HepG2 (cell line): ENCODE data around the gene CSF3R. TPM values are rescaled to one million over a fixed set of nuclear protein-coding genes. Genes with fewer than 3 reads are reported as not detected.

Source experiments
- ATAC-seq: fragments of 200-7000 bp; cut with Tn5 transposase; 3 replicates; pipeline ENCODE4 v1.9.1; 2020; ENCODE audit warnings: mild to moderate bottlenecking, moderate library complexity
- BruUV-seq: library from RNA; stranded (reverse); fragments of 400-500 nt; replicated peaks from 2 replicates; lab custom pipeline; 2021; lab: Mats Ljungman, UMichigan
- CTCF ChIA-PET: fragments of 300-600 bp; formaldehyde crosslinking; extraction: SDS; loops from one replicate; lab custom pipeline; 2021; ENCODE audit warnings: low total read pairs, inconsistent platforms, low intra/inter-chr PET ratio; lab: Yijun Ruan, JAX
- POLR2A ChIA-PET: fragments of 350-600 bp; sonication (Branson Sonifier 250); formaldehyde crosslinking; loops from one replicate; lab custom pipeline; 2020; ENCODE audit warnings: antibody characterized with exemption, inconsistent platforms; lab: Yijun Ruan, JAX
- DNase-seq: peaks from one replicate; pipeline ENCODE4 v3.0.0-alpha.2; 2015; ENCODE audit warnings: low spot score
- FAIRE-seq: peaks from 3 replicates; lab custom pipeline; 2011; peaks lifted over from hg19 to GRCh38; lab: Jason Lieb, UNC
- H2AFZ ChIP-seq: one replicate; pipeline ENCODE4 v1.6.1; 2011; ENCODE audit warnings: low read length, inconsistent platforms
- H3K27ac ChIP-seq: fragments of 300-600 bp; 3 replicates; pipeline ENCODE4 v1.8.0; 2011; ENCODE audit warnings: mixed run types, mild to moderate bottlenecking, mixed read lengths, low read length, inconsistent platforms; ENCODE audit not compliant: insufficient read depth; ENCODE audit errors: extremely low read length
- H3K27me3 ChIP-seq, 2 experiments: fragments of 200-600 bp in 1 of 2; 2 replicates in 1 of 2; 3 replicates in 1 of 2; pipeline versions ENCODE4 v1.6.0 to v1.8.0; 2011; ENCODE audit warnings: low read length in 2 of 2, mild to moderate bottlenecking in 2 of 2, moderate library complexity in 2 of 2, inconsistent platforms in 1 of 2; ENCODE audit not compliant: insufficient read depth in 2 of 2, control insufficient read depth in 1 of 2
- H3K36me3 ChIP-seq, 2 experiments: fragments of 200-600 bp in 1 of 2; replicated peaks in 1 of 2; 2 replicates in 1 of 2; 3 replicates in 1 of 2; pipeline versions ENCODE4 v1.5.1 to v1.8.0; 2011; ENCODE audit warnings: low read length in 2 of 2, inconsistent platforms in 1 of 2; ENCODE audit not compliant: insufficient read depth in 2 of 2, control insufficient read depth in 1 of 2
- H3K4me1 ChIP-seq: 2 replicates; pipeline ENCODE4 v1.5.1; 2012; ENCODE audit warnings: low read length, inconsistent platforms; ENCODE audit not compliant: insufficient read depth
- H3K4me2 ChIP-seq: 2 replicates; pipeline ENCODE4 v1.6.0; 2011; ENCODE audit warnings: low read depth, low read length, inconsistent platforms
- H3K4me3 ChIP-seq, 3 experiments: fragments of 200-600 bp in 1 of 3; sonication (generic), shearing (Covaris generic) in 1 of 3; replicated peaks in 1 of 3; 2 replicates each; pipeline ENCODE4 v1.5.1; 2011 to 2016; ENCODE audit warnings: low read length in 3 of 3, inconsistent platforms in 2 of 3, low read depth in 2 of 3, mild to moderate bottlenecking in 2 of 3, control low read depth in 1 of 3, mixed read lengths in 1 of 3; ENCODE audit not compliant: insufficient read depth in 1 of 3
- H3K79me2 ChIP-seq: one replicate; pipeline ENCODE4 v1.6.1; 2011; ENCODE audit warnings: low read length, inconsistent platforms; ENCODE audit not compliant: insufficient read depth
- H3K9ac ChIP-seq: 2 replicates; pipeline ENCODE4 v1.6.0; 2011; ENCODE audit warnings: mild to moderate bottlenecking, low read depth, low read length, inconsistent platforms; ENCODE audit not compliant: insufficient read depth
- H3K9me3 ChIP-seq: 2 replicates; pipeline ENCODE4 v1.5.1; 2012; ENCODE audit warnings: mild to moderate bottlenecking, low read length
- H4K20me1 ChIP-seq: 2 replicates; pipeline ENCODE4 v1.6.0; 2011; ENCODE audit warnings: inconsistent platforms, mild to moderate bottlenecking, low read length, moderate library complexity; ENCODE audit not compliant: insufficient read depth
- ATM ChIP-seq: fragments of 450-650 bp; IDR thresholded peaks from 2 replicates; pipeline ENCODE4 v1.7.1; 2017; ENCODE audit warnings: mild to moderate bottlenecking, borderline replicate concordance
- CERS6 ChIP-seq: sonication (generic); formaldehyde crosslinking; IDR thresholded peaks from 2 replicates; pipeline ENCODE4 v1.5.0; 2020; ENCODE audit warnings: missing genetic modification reagents
- CTCF ChIP-seq: sonication (generic); formaldehyde crosslinking; IDR thresholded peaks from 2 replicates; pipeline ENCODE4 v1.5.0; 2020; ENCODE audit warnings: mild to moderate bottlenecking, missing genetic modification reagents, moderate library complexity
- MTF2 ChIP-seq: sonication (generic); formaldehyde crosslinking; IDR thresholded peaks from 2 replicates; pipeline ENCODE4 v1.5.0; 2020; ENCODE audit warnings: missing genetic modification reagents, borderline replicate concordance
- RARA ChIP-seq: IDR thresholded peaks from 2 replicates; pipeline ENCODE4 v1.6.1; 2016; ENCODE audit warnings: missing genetic modification reagents, missing compliant biosample characterization
- SRF ChIP-seq: IDR thresholded peaks from 2 replicates; pipeline ENCODE4 v1.6.1; 2011; ENCODE audit warnings: mild to moderate bottlenecking, low read depth, low read length, moderate library complexity
- ZBTB26 ChIP-seq: IDR thresholded peaks from 2 replicates; pipeline ENCODE4 v1.6.1; 2016; ENCODE audit warnings: missing compliant biosample characterization, missing genetic modification reagents, borderline replicate concordance
- ZMYM3 ChIP-seq: sonication (generic); formaldehyde crosslinking; IDR thresholded peaks from 2 replicates; pipeline ENCODE4 v1.5.1; 2020; ENCODE audit warnings: mild to moderate bottlenecking, missing genetic modification reagents
- ZNF121 ChIP-seq: sonication (generic); formaldehyde crosslinking; IDR thresholded peaks from 2 replicates; pipeline ENCODE4 v1.5.0; 2020; ENCODE audit warnings: mild to moderate bottlenecking, missing genetic modification reagents
- ZNF784 ChIP-seq: sonication (generic); formaldehyde crosslinking; IDR thresholded peaks from 2 replicates; pipeline ENCODE4 v1.5.1; 2020; ENCODE audit warnings: missing genetic modification reagents, mild to moderate bottlenecking, borderline replicate concordance
- WGBS: methylation state at CpG from one replicate; pipeline ENCODE4 v1.1.6; 2017; ENCODE audit warnings: low lambda C conversion rate; 5-methylcytosine and 5-hydroxymethylcytosine counted together
- in situ Hi-C: cut with HindIII; loops from 2 replicates; pipeline ENCODE4 v1.10.0; 2017; ENCODE audit warnings: low pct_unique_long_range_greater_than_20kb; ENCODE audit not compliant: extremely low pct_ligation_motif_present
- intact Hi-C: fragments of 100-400 bp; cut with micrococcal nuclease; formaldehyde crosslinking; loops from one replicate; pipeline ENCODE4 v1.10.0; 2022; ENCODE audit not compliant: unreplicated experiment
- polyA plus RNA-seq, 8 experiments: library from polyadenylated mRNA; depleted of rRNA in 3 of 8; stranded (reverse) in 7 of 8; unstranded in 1 of 8; fragments of >200 nt; fragmentation: Illumina TruSeq in 4 of 8; extraction: Trizol in 4 of 8; gene quantifications; 2 replicates each; pipeline versions ENCODE4 v1.2.1 to v1.2.3, GENCODE V29; 2011 to 2016; ENCODE audit warnings: low read depth in 4 of 8, missing spikeins in 1 of 8, mixed read lengths in 1 of 8; ENCODE audit not compliant: insufficient read depth in 1 of 8
- total RNA-seq, 5 experiments: library from RNA; depleted of rRNA; stranded (reverse); fragments of >200 nt; fragmentation: Illumina TruSeq; extraction: Trizol; gene quantifications; 2 replicates each; pipeline ENCODE4 v1.2.3, GENCODE V29; 2016; ENCODE audit warnings: low read depth in 1 of 5

Gene CSF3R
- total and polyA plus RNA-seq, 2 of the 13 experiments (the other 11 are each of a cell fraction or from before 2014, with no cell fraction given), result 11.9 to 28.8 TPM

- H3K9me3 ChIP-seq, result no peaks in the 10 kb centered on the region
- H3K4me2 ChIP-seq, result no peak overlapping the region
- peaks cover 1 to 5% of the 10 kb centered on the region in 2 experiments; a peak in 2 of 5 replicates for H3K27me3 ChIP-seq
- intact Hi-C loops (no loop called here), in situ Hi-C loops (no loop called here)
- H3K9ac ChIP-seq, result no peak overlapping the region
- no peak for ATAC-seq
- FAIRE-seq, result no peak
- BruUV-seq, result no TSS peak
- H2AFZ ChIP-seq, result no peak overlapping the region
- POLR2A ChIA-PET, result no interaction called here
- no peaks in the 10 kb centered on the region for H3K36me3 ChIP-seq
- no peak overlapping the region for H3K27ac ChIP-seq
- H3K4me3 ChIP-seq, result no peak overlapping the region
- H3K4me1 ChIP-seq, result peaks cover 55% of the 10 kb centered on the region
- no peak for TF ChIP-seq CTCF
- 0 out of 2 replicates have a peak, but pooled peaks have one; percentile 45 for TF ChIP-seq ZMYM3 (CRISPR knock-in tag)
- no peak for TF ChIP-seq RARA
- peak; percentile 62 for TF ChIP-seq ZNF121 (CRISPR knock-in tag)
- no peak for TF ChIP-seq ATM
- no peak for TF ChIP-seq ZNF784 (CRISPR knock-in tag)
- TF ChIP-seq CERS6, result no peak
- no peak for TF ChIP-seq ZBTB26 (CRISPR knock-in tag)
- TF ChIP-seq SRF, result no peak
- no peak for TF ChIP-seq MTF2 (CRISPR knock-in tag)
- 60% methylated on average over 11 of the region's 15 CpGs for WGBS
- H3K79me2 ChIP-seq, result no peaks in the 10 kb centered on the region
- no peaks in the 10 kb centered on the region for H4K20me1 ChIP-seq
- no peak for DNase-seq
- CTCF ChIA-PET, result no interaction called here
These were observed 29.4 kb upstream of the CSF3R start for GRCh38 chr1:36511804-36512798.
